ENCODE results near the gene MT1E. TPM values are rescaled to one million over a fixed set of nuclear protein-coding genes. Genes with fewer than 3 reads are reported as not detected.
"Not testable (repeated sequence)": the region's sequence is repeated elsewhere in the genome, so short reads cannot be mapped to it uniquely, and the experiment has no call there.

The MT1E gene
- total RNA-seq (2.1 TPM), polyA plus RNA-seq (126 TPM)
- long read RNA-seq, donor 1 = 0 reads
- long read RNA-seq, donor 2 = 0 reads
- long read RNA-seq, donor 3, partial matches to known transcripts = 0 of 1 reads
- long read RNA-seq, donor 3, other reads (novel, unspliced or antisense) = 0 of 1 reads
- long read RNA-seq, donor 4, transcript MT1E-201 (3 exons, 704 nt) = major isoform, 5 of 5 reads
- long read RNA-seq, donor 4, partial matches to known transcripts = 0 of 5 reads
- long read RNA-seq, donor 4, other reads (novel, unspliced or antisense) = 0 of 5 reads
- long read RNA-seq, donor 5, transcript MT1E-201 (3 exons, 704 nt) = major isoform, 11 of 11 reads
- long read RNA-seq, donor 5, partial matches to known transcripts = 0 of 11 reads
- long read RNA-seq, donor 5, other reads (novel, unspliced or antisense) = 0 of 11 reads
- long read RNA-seq, donor 6, partial matches to known transcripts = 0 of 2 reads
- long read RNA-seq, donor 6, other reads (novel, unspliced or antisense) = 0 of 2 reads
- long read RNA-seq, donor 7 = 0 reads
- long read RNA-seq, donor 8, partial matches to known transcripts = 0 of 1 reads
- long read RNA-seq, donor 8, other reads (novel, unspliced or antisense) = 0 of 1 reads
- long read RNA-seq, donor 9, partial matches to known transcripts = 0 of 2 reads
- long read RNA-seq, donor 9, other reads (novel, unspliced or antisense) = 0 of 2 reads
- long read RNA-seq, donor 10, partial matches to known transcripts = 0 of 1 reads
- long read RNA-seq, donor 10, other reads (novel, unspliced or antisense) = 0 of 1 reads

GRCh38 chr16:56625140-56625942, at the start of gene MT1E:
MT1E (plus strand) TSS chr16:56625781; CDS start chr16:56625852, 71 bp downstream.
- Histone ChIP-seq H3K4me3 (ENCODE audit: low read length in 2 of 2) (peak within 1 kb of the TSS in 1 of 2 donors; percentile 33), H3K36me3 (ENCODE audit: control insufficient read depth in 2 of 2, insufficient read depth in 2 of 2, low read length in 1 of 2) (no peaks in the 10 kb centered on the region), H3K4me1 (ENCODE audit: control insufficient read depth in 2 of 2, insufficient read depth in 2 of 2, low read length in 2 of 2) (peaks cover 0 to 5% of the 10 kb centered on the region in 2 donors), H3K27ac (ENCODE audit: low read depth in 1 of 2, low read length in 1 of 2) (no peak within 1 kb of the TSS), H3K27me3 (ENCODE audit: control insufficient read depth in 2 of 2, insufficient read depth in 1 of 2, low read length in 1 of 2) (peaks cover 39 to 82% of the 10 kb centered on the region in 2 donors), H3K9me3 (ENCODE audit: control insufficient read depth in 2 of 2, insufficient read depth in 1 of 2, low read length in 1 of 2) (no peaks in the 10 kb centered on the region)
- DNase-seq (ENCODE audit: low read depth in 6 of 9, low spot score in 9 of 9) = no peak
- WGBS = 4% methylated on average over 62 of the region's 62 CpGs

GRCh38 chr16:56576585-56577299, 48.8 kb upstream of the MT1E start:
- H3K9me3 ChIP-seq (ENCODE audit: control insufficient read depth in 2 of 2, insufficient read depth in 1 of 2, low read length in 1 of 2) = no peaks in the 10 kb centered on the region
- WGBS = 31% methylated on average over 8 of the region's 8 CpGs
- no peak overlapping the region for H3K27ac ChIP-seq (ENCODE audit: low read depth in 1 of 2, low read length in 1 of 2)
- H3K4me3 ChIP-seq (ENCODE audit: low read length in 2 of 2) = no peak overlapping the region
- peak; percentile 36 to 83 (median 59) for DNase-seq (ENCODE audit: low read depth in 6 of 9, low spot score in 9 of 9)
- peaks cover 0 to 3% of the 10 kb centered on the region in 2 donors for H3K4me1 ChIP-seq (ENCODE audit: control insufficient read depth in 2 of 2, insufficient read depth in 2 of 2, low read length in 2 of 2)
- peaks cover 0 to 3% of the 10 kb centered on the region in 2 donors for H3K27me3 ChIP-seq (ENCODE audit: control insufficient read depth in 2 of 2, insufficient read depth in 1 of 2, low read length in 1 of 2)
- no peaks in the 10 kb centered on the region for H3K36me3 ChIP-seq (ENCODE audit: control insufficient read depth in 2 of 2, insufficient read depth in 2 of 2, low read length in 1 of 2)

- WGBS = 84% methylated on average over 4 of the region's 4 CpGs
- peaks cover 0 to 8% of the 10 kb centered on the region in 2 donors for H3K27me3 ChIP-seq (ENCODE audit: control insufficient read depth in 2 of 2, insufficient read depth in 1 of 2, low read length in 1 of 2)
- H3K36me3 ChIP-seq (ENCODE audit: control insufficient read depth in 2 of 2, insufficient read depth in 2 of 2, low read length in 1 of 2) = no peaks in the 10 kb centered on the region
- no peaks in the 10 kb centered on the region for H3K9me3 ChIP-seq (ENCODE audit: control insufficient read depth in 2 of 2, insufficient read depth in 1 of 2, low read length in 1 of 2)
- no peak overlapping the region for H3K27ac ChIP-seq (ENCODE audit: low read depth in 1 of 2, low read length in 1 of 2)
- no peak for DNase-seq (ENCODE audit: low read depth in 6 of 9, low spot score in 9 of 9)
- H3K4me1 ChIP-seq (ENCODE audit: control insufficient read depth in 2 of 2, insufficient read depth in 2 of 2, low read length in 2 of 2) = peaks cover 0 to 3% of the 10 kb centered on the region in 2 donors
- no peak overlapping the region for H3K4me3 ChIP-seq (ENCODE audit: low read length in 2 of 2)
Measured at GRCh38 chr16:56577300-56577625, 48.3 kb upstream of the MT1E start.

- 95% methylated on average over 6 of the region's 6 CpGs for WGBS
- H3K36me3 ChIP-seq (ENCODE audit: control insufficient read depth in 2 of 2, insufficient read depth in 2 of 2, low read length in 1 of 2) = no peaks in the 10 kb centered on the region
Measured at GRCh38 chr16:56580391-56581048, 45.1 kb upstream of the MT1E start.

GRCh38 chr16:56582911-56583310, 42.7 kb upstream of the MT1E start:
- H3K9me3 ChIP-seq (ENCODE audit: control insufficient read depth in 2 of 2, insufficient read depth in 1 of 2, low read length in 1 of 2); H3K4me3 ChIP-seq (ENCODE audit: low read length in 2 of 2); H3K36me3 ChIP-seq (ENCODE audit: control insufficient read depth in 2 of 2, insufficient read depth in 2 of 2, low read length in 1 of 2); DNase-seq (ENCODE audit: low read depth in 6 of 9, low spot score in 9 of 9); H3K4me1 ChIP-seq (ENCODE audit: control insufficient read depth in 2 of 2, insufficient read depth in 2 of 2, low read length in 2 of 2); H3K27ac ChIP-seq (ENCODE audit: low read depth in 1 of 2, low read length in 1 of 2): not testable (repeated sequence)
- WGBS = 98% methylated on average over 2 of the region's 2 CpGs
- peaks cover 13 to 46% of the 10 kb centered on the region in 2 donors for H3K27me3 ChIP-seq (ENCODE audit: control insufficient read depth in 2 of 2, insufficient read depth in 1 of 2, low read length in 1 of 2)

More at GRCh38 chr16:56580391-56581048, 45.1 kb upstream of the MT1E start:
- no peak for DNase-seq (ENCODE audit: low read depth in 6 of 9, low spot score in 9 of 9)
- Histone ChIP-seq H3K4me1 (ENCODE audit: control insufficient read depth in 2 of 2, insufficient read depth in 2 of 2, low read length in 2 of 2) (peaks cover 0 to 3% of the 10 kb centered on the region in 2 donors), H3K4me3 (ENCODE audit: low read length in 2 of 2) (no peak overlapping the region), H3K27me3 (ENCODE audit: control insufficient read depth in 2 of 2, insufficient read depth in 1 of 2, low read length in 1 of 2) (peaks cover 0 to 28% of the 10 kb centered on the region in 2 donors), H3K9me3 (ENCODE audit: control insufficient read depth in 2 of 2, insufficient read depth in 1 of 2, low read length in 1 of 2) (no peaks in the 10 kb centered on the region), H3K27ac (ENCODE audit: low read depth in 1 of 2, low read length in 1 of 2) (no peak overlapping the region)

- no peak for DNase-seq (ENCODE audit: low read depth in 6 of 9, low spot score in 9 of 9)
- no peak overlapping the region for H3K4me3 ChIP-seq (ENCODE audit: low read length in 2 of 2)
- WGBS = 91% methylated on average over 11 of the region's 11 CpGs
- H3K27me3 ChIP-seq (ENCODE audit: control insufficient read depth in 2 of 2, insufficient read depth in 1 of 2, low read length in 1 of 2) = peaks cover 16 to 53% of the 10 kb centered on the region in 2 donors
- no peak overlapping the region for H3K27ac ChIP-seq (ENCODE audit: low read depth in 1 of 2, low read length in 1 of 2)
- no peaks in the 10 kb centered on the region for H3K4me1 ChIP-seq (ENCODE audit: control insufficient read depth in 2 of 2, insufficient read depth in 2 of 2, low read length in 2 of 2)
- no peaks in the 10 kb centered on the region for H3K36me3 ChIP-seq (ENCODE audit: control insufficient read depth in 2 of 2, insufficient read depth in 2 of 2, low read length in 1 of 2)
- H3K9me3 ChIP-seq (ENCODE audit: control insufficient read depth in 2 of 2, insufficient read depth in 1 of 2, low read length in 1 of 2) = no peaks in the 10 kb centered on the region
Measured at GRCh38 chr16:56583351-56584168, 42.0 kb upstream of the MT1E start.

GRCh38 chr16:56584276-56584675, 41.3 kb upstream of the MT1E start:
- 93% methylated on average over 11 of the region's 11 CpGs for WGBS
- no peak for DNase-seq (ENCODE audit: low read depth in 6 of 9, low spot score in 9 of 9)
- H3K27me3 ChIP-seq (ENCODE audit: control insufficient read depth in 2 of 2, insufficient read depth in 1 of 2, low read length in 1 of 2) = peaks cover 23 to 60% of the 10 kb centered on the region in 2 donors
- H3K36me3 ChIP-seq (ENCODE audit: control insufficient read depth in 2 of 2, insufficient read depth in 2 of 2, low read length in 1 of 2) = no peaks in the 10 kb centered on the region
- H3K9me3 ChIP-seq (ENCODE audit: control insufficient read depth in 2 of 2, insufficient read depth in 1 of 2, low read length in 1 of 2) = no peaks in the 10 kb centered on the region
- H3K27ac ChIP-seq (ENCODE audit: low read depth in 1 of 2, low read length in 1 of 2) = no peak overlapping the region
- no peak overlapping the region for H3K4me3 ChIP-seq (ENCODE audit: low read length in 2 of 2)
- H3K4me1 ChIP-seq (ENCODE audit: control insufficient read depth in 2 of 2, insufficient read depth in 2 of 2, low read length in 2 of 2) = peaks cover 0 to 3% of the 10 kb centered on the region in 2 donors
